GM12878 (cell line): Measurements from ENCODE around the gene TNNC2. TPM values are rescaled to one million over a fixed set of nuclear protein-coding genes. Genes with fewer than 3 reads are reported as not detected.

Source experiments
- BCL11A ChIP-seq: IDR thresholded peaks from 2 replicates; pipeline ENCODE4 v1.6.1; 2011; ENCODE audit warnings: low read depth, low read length
- EED ChIP-seq: sonication (generic); IDR thresholded peaks from 2 replicates; pipeline ENCODE4 v1.6.1; 2016; ENCODE audit warnings: antibody characterized with exemption, low read depth
- KAT2A ChIP-seq: conservative IDR thresholded peaks from 2 replicates; pipeline ENCODE4 v1.6.1; 2011; ENCODE audit warnings: low read depth, low read length; ENCODE audit not compliant: control insufficient read depth
- MEF2B ChIP-seq: fragments of 450-650 bp; IDR thresholded peaks from 2 replicates; pipeline ENCODE4 v1.6.1; 2018; ENCODE audit warnings: mild to moderate bottlenecking, moderate library complexity; ENCODE audit not compliant: partially characterized antibody, poor library complexity, severe bottlenecking
- polyA plus RNA-seq, 11 experiments: library from polyadenylated mRNA; depleted of rRNA in 4 of 11; unstranded in 6 of 11; stranded (reverse) in 5 of 11; fragments of >200 nt; fragmentation: Nextera tagmentation in 4 of 11; fragmentation: Illumina TruSeq in 1 of 11; extraction: Ambion mirVana in 4 of 11; extraction: Trizol in 1 of 11; gene quantifications; 1 replicate in 1 of 11; 2 replicates in 10 of 11; pipeline versions ENCODE4 v1.2.1 to v1.2.3, GENCODE V29; 2011 to 2016; ENCODE audit warnings: inconsistent platforms in 2 of 11, missing spikeins in 2 of 11, low read depth in 1 of 11
- total RNA-seq, 4 experiments: library from RNA; depleted of rRNA in 3 of 4; stranded (reverse); fragments of >200 nt in 3 of 4; fragmentation: Illumina TruSeq in 1 of 4; extraction: Trizol in 1 of 4; gene quantifications; 2 replicates each; pipeline versions ENCODE4 v1.2.1 to v1.2.3, GENCODE V29; 2013 to 2021
- TF ChIP-seq, protein P1 (sequence below): IDR thresholded peaks from 2 replicates; pipeline ENCODE4 v1.6.1; 2011; ENCODE audit warnings: low read depth, low read length, improper control_type of control experiment, borderline replicate concordance
- TF ChIP-seq, protein P2 (sequence below): fragments of 450-650 bp; IDR thresholded peaks from 2 replicates; pipeline ENCODE4 v1.6.1; 2017; ENCODE audit warnings: mild to moderate bottlenecking, moderate library complexity
- TF ChIP-seq, protein P3 (sequence below): IDR thresholded peaks from 2 replicates; pipeline ENCODE4 v1.6.1; 2012; ENCODE audit warnings: low read length, inconsistent platforms
- TF ChIP-seq, protein P4 (sequence below): IDR thresholded peaks from 2 replicates; pipeline ENCODE4 v1.6.1; 2011; ENCODE audit warnings: low read depth, mild to moderate bottlenecking, low read length, moderate library complexity, borderline replicate concordance; ENCODE audit errors: extremely low read depth
- TF ChIP-seq, protein P5 (sequence below): IDR thresholded peaks from 2 replicates; pipeline ENCODE4 v1.6.1; 2011; ENCODE audit warnings: mild to moderate bottlenecking, low read depth, low read length, moderate library complexity; ENCODE audit not compliant: insufficient replicate concordance

Gene TNNC2
- total and polyA plus RNA-seq, 10 of the 15 experiments (the other 5 are each of a cell fraction or from before 2014, with no cell fraction given): 0.37 TPM; not detected in 9

DNA sequence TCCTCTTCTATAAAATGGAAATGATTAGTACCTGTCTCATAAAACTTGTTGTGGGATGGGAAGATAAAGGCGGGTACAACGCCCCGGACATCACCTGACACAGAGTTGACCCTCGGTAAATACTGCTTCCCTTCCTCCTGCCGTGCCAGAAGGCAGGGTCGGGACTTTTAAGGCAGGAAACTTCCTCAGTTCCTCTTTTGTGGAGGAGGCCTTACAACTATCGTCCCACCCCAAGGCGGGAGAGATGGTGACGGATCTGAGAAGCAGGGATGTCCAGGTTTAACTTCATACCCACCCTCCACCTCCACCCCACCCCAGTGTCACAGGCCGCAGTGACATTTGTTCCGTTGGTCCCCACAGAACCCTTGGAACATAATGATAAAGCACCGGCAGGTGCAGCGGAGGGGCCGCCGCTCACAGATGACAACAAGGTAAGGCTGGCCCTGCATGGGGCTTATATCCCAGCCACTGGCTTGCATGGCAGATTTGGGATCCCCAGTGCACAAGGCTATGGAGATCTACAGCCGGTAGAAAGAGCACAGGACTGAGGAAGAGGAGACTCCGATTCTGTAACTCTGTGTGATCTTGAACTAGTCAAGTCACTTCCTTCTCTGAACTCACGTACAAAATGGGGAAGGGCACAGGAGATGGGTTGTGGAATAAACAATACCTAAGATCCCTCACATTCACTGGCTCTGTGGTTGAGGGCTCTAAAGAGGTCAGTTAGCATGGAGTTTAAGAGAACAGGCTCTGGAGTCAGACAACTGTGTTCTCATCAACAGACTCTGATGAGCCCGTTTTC lies 34.6 kb downstream of the TNNC2 start (continued):
- TF ChIP-seq MEF2B (no peak), EED (peak; percentile 36; the same call in 1 of the 2 replicates), BCL11A (no peak), KAT2A (no peak)
- TF ChIP-seq, protein P1, sequence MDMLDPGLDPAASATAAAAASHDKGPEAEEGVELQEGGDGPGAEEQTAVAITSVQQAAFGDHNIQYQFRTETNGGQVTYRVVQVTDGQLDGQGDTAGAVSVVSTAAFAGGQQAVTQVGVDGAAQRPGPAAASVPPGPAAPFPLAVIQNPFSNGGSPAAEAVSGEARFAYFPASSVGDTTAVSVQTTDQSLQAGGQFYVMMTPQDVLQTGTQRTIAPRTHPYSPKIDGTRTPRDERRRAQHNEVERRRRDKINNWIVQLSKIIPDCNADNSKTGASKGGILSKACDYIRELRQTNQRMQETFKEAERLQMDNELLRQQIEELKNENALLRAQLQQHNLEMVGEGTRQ: no peak
- TF ChIP-seq, protein P2, sequence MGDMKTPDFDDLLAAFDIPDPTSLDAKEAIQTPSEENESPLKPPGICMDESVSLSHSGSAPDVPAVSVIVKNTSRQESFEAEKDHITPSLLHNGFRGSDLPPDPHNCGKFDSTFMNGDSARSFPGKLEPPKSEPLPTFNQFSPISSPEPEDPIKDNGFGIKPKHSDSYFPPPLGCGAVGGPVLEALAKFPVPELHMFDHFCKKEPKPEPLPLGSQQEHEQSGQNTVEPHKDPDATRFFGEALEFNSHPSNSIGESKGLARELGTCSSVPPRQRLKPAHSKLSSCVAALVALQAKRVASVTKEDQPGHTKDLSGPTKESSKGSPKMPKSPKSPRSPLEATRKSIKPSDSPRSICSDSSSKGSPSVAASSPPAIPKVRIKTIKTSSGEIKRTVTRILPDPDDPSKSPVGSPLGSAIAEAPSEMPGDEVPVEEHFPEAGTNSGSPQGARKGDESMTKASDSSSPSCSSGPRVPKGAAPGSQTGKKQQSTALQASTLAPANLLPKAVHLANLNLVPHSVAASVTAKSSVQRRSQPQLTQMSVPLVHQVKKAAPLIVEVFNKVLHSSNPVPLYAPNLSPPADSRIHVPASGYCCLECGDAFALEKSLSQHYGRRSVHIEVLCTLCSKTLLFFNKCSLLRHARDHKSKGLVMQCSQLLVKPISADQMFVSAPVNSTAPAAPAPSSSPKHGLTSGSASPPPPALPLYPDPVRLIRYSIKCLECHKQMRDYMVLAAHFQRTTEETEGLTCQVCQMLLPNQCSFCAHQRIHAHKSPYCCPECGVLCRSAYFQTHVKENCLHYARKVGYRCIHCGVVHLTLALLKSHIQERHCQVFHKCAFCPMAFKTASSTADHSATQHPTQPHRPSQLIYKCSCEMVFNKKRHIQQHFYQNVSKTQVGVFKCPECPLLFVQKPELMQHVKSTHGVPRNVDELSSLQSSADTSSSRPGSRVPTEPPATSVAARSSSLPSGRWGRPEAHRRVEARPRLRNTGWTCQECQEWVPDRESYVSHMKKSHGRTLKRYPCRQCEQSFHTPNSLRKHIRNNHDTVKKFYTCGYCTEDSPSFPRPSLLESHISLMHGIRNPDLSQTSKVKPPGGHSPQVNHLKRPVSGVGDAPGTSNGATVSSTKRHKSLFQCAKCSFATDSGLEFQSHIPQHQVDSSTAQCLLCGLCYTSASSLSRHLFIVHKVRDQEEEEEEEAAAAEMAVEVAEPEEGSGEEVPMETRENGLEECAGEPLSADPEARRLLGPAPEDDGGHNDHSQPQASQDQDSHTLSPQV: no peak
- TF ChIP-seq, protein P3, sequence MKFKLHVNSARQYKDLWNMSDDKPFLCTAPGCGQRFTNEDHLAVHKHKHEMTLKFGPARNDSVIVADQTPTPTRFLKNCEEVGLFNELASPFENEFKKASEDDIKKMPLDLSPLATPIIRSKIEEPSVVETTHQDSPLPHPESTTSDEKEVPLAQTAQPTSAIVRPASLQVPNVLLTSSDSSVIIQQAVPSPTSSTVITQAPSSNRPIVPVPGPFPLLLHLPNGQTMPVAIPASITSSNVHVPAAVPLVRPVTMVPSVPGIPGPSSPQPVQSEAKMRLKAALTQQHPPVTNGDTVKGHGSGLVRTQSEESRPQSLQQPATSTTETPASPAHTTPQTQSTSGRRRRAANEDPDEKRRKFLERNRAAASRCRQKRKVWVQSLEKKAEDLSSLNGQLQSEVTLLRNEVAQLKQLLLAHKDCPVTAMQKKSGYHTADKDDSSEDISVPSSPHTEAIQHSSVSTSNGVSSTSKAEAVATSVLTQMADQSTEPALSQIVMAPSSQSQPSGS: no peak
- TF ChIP-seq, protein P4, sequence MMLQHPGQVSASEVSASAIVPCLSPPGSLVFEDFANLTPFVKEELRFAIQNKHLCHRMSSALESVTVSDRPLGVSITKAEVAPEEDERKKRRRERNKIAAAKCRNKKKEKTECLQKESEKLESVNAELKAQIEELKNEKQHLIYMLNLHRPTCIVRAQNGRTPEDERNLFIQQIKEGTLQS: no peak
- TF ChIP-seq, protein P5, sequence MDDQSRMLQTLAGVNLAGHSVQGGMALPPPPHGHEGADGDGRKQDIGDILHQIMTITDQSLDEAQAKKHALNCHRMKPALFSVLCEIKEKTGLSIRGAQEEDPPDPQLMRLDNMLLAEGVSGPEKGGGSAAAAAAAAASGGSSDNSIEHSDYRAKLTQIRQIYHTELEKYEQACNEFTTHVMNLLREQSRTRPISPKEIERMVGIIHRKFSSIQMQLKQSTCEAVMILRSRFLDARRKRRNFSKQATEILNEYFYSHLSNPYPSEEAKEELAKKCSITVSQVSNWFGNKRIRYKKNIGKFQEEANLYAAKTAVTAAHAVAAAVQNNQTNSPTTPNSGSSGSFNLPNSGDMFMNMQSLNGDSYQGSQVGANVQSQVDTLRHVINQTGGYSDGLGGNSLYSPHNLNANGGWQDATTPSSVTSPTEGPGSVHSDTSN: no peak
- TF ChIP-seq, all 136 proteins: peak for 5
